ENCODE data around the gene TES. TPM values are rescaled to one million over a fixed set of nuclear protein-coding genes. Genes with fewer than 3 reads are reported as not detected.

The TES gene
- total and polyA plus RNA-seq, 9 of the 15 experiments (the other 6 are each of a cell fraction or from before 2014, with no cell fraction given), result 20.7 to 61.6 (median 53.8) TPM

GRCh38 chr7:116218051-116218645 lies 7.8 kb downstream of the TES start (continued):
- peak; percentile 49; the same call in 1 of the 2 replicates for TF ChIP-seq BHLHE40 (IDR thresholded peaks at IDR 0.05; ENCODE audit: low read length)

GRCh38 chr7:116218747-116219146 lies 8.4 kb downstream of the TES start:
- TF ChIP-seq RBM22 (IDR thresholded peaks at IDR 0.05; ENCODE audit: low read depth, low read length, poor library complexity, severe bottlenecking), result peak; percentile 23
- 0 out of 2 replicates have a peak, but pooled peaks have one; percentile 2 for TF ChIP-seq ZNF280B (CRISPR knock-in tag; IDR thresholded peaks at IDR 0.05)
- no peak for TF ChIP-seq ZNF3 (CRISPR knock-in tag; IDR thresholded peaks at IDR 0.05)
- TF ChIP-seq RBFOX2 (IDR thresholded peaks at IDR 0.05; ENCODE audit: low read depth, low read length), result 0 out of 2 replicates have a peak, but pooled peaks have one; percentile 24
- H3K9ac ChIP-seq (ENCODE audit: insufficient read depth in 1 of 2, low read depth in 2 of 2, low read length in 2 of 2), result no peak overlapping the region
- in situ Hi-C loops (cut with MboI), result no loop called here
- no peaks in the 10 kb centered on the region for H3K27me3 ChIP-seq (ENCODE audit: control insufficient read depth in 2 of 2, insufficient read depth in 2 of 2, low read length in 2 of 2)
- no peaks in the 10 kb centered on the region for H3K9me3 ChIP-seq (replicated peaks; ENCODE audit: control insufficient read depth, insufficient read depth, low read depth, low read length)
- FAIRE-seq (no peak), DNase-seq (ENCODE audit: extremely low read depth in 1 of 4, low spot score in 3 of 4) (no peak), ATAC-seq (no peak)
- peaks cover 0 to 43% of the 10 kb centered on the region in 2 experiments; a peak in 3 of 5 replicates for H3K4me1 ChIP-seq (replicated peaks in 1 of 2; ENCODE audit: control insufficient read depth in 2 of 2, insufficient read depth in 2 of 2, low read length in 2 of 2)
- ChIA-PET CTCF (ENCODE audit: low intra/inter-chr PET ratio) (no interaction called here), POLR2A (interaction anchor here (0.8 to 1.7 kb wide), 2 partner anchors 8 to 15 kb away, joined by 4 to 9 read pairs; partner anchors contain the start of gene TES)
- 0% methylated on average over 1 of the region's 1 CpG for WGBS (ENCODE audit: insufficient coverage, low coverage, missing lambda C conversion rate)
- H2AFZ ChIP-seq (ENCODE audit: low read depth, low read length), result no peak overlapping the region
- no peaks in the 10 kb centered on the region; the same call in 2 of the 3 replicates for H3K36me3 ChIP-seq (ENCODE audit: control insufficient read depth, insufficient read depth, low read length)
- no peak overlapping the region for H3K27ac ChIP-seq (ENCODE audit: extremely low read depth, low read depth, low read length)
- no peak overlapping the region for H3K4me3 ChIP-seq
- H3K4me2 ChIP-seq (ENCODE audit: insufficient read depth, low read length), result no peak overlapping the region
- no peaks in the 10 kb centered on the region for H3K9me1 ChIP-seq (ENCODE audit: control insufficient read depth, insufficient read depth, low read length)
- H3K79me2 ChIP-seq (ENCODE audit: control insufficient read depth, insufficient read depth, low read length), result peaks cover 86% of the 10 kb centered on the region
- BruUV-seq (replicated peaks), result no TSS peak
- intact Hi-C loops (cut with micrococcal nuclease), result loop anchor here (10.0 kb wide), 2 partner anchors 796 to 1966 kb away; partner anchors contain the start of gene LSM8
- peaks cover 26% of the 10 kb centered on the region for H4K20me1 ChIP-seq (replicated peaks; ENCODE audit: control insufficient read depth, insufficient read depth, low read length)

Measured in K562 (cell line).